GM18526 (cell line): ENCODE results near the gene OTUD1.

Source experiments
- POLR2A ChIP-seq: IDR thresholded peaks from 3 replicates; pipeline ENCODE4 v1.6.1; 2011; ENCODE audit not compliant: insufficient read length; ENCODE audit errors: extremely low read depth

OTUD1 gene

GRCh38 chr10:23445591-23445990 lies 6.7 kb downstream of the OTUD1 start:
- TF ChIP-seq POLR2A: no peak

DNA sequence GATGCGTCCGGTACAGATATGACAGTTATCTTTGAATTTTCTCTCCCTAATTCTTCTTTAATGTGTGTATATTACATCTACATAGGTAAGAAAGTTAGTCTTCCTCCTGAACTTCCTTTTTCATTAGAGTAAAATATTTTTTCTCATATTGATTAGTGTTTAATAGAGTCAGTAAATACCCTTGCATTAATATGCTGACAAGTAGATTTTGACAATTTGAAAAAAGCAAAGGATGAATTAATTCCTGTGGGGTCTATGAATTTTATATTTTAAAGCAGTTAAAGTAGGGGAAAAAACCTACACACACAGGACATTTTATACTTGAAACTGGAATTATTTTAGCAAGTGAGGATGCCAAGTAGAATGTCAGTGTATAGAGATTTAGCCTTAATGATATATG lies 9.4 kb downstream of the OTUD1 start:
- TF ChIP-seq POLR2A: no peak

DNA sequence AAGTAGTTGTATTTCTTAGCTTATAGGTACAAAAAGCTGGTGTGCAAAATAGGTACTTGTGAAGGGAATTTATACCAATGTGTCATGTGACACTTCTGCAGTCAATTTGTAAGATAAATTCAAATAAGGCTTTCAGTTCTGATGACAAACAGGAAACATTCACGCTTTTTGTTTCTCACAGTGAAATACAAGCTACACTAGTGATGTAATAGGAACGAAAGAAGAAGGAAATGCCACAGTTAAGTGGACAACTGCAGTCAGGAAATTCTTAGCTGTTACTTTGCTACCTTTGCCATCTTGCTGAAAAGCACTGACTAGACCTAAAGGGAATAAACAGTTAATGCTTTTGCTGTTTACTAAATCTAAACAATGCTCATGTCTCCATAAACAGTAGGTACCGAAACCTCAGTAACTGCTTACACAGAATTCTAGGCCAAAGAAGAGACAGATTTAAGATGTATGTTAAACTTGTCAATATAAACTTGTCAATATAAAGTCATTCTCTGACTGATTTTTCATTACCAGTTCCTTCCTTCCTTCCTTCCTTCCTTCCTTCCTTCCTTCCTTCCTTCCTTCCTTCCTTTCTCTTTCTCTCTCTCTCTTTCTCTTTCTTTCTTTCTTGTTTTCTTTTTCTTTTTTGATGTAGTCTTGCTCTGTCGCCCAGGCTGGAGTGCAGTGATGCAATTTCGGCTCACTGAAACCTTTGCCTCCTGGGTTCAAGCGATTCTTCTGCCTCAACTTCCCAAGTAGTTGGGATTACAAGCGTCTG lies 10.1 kb downstream of the OTUD1 start:
- no peak for TF ChIP-seq POLR2A

DNA sequence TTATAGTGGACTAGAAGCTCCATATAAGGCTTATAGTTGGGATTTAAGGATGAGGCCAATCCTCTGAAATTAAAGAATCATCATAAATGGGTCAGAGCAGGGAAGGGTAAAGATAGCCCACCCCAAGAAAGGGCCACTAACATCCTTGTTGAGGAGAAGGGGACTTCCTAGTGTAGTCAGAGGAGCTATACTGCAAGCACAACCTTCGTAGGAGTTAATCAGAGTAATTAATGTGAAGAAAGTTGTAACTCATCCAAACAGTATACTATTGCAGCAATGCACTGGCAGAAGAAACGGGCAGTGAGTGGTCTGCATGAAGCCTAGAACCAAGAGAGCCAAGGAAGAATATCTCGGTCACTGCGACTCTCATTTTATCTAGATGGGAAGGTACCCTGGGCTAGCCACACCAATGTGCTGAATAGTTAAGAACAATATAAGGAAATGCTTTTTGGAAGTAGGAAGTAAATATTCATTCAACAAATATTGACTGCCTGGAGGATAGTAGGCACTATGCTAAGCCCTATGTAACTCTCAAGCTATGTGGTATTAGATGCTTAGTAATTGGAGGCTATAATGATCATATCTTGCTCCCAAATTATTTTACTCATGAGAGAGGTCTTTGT lies 13.3 kb downstream of the OTUD1 start:
- no peak for TF ChIP-seq POLR2A

GRCh38 chr10:23453465-23453864 lies 14.6 kb downstream of the OTUD1 start:
- TF ChIP-seq POLR2A: no peak

DNA sequence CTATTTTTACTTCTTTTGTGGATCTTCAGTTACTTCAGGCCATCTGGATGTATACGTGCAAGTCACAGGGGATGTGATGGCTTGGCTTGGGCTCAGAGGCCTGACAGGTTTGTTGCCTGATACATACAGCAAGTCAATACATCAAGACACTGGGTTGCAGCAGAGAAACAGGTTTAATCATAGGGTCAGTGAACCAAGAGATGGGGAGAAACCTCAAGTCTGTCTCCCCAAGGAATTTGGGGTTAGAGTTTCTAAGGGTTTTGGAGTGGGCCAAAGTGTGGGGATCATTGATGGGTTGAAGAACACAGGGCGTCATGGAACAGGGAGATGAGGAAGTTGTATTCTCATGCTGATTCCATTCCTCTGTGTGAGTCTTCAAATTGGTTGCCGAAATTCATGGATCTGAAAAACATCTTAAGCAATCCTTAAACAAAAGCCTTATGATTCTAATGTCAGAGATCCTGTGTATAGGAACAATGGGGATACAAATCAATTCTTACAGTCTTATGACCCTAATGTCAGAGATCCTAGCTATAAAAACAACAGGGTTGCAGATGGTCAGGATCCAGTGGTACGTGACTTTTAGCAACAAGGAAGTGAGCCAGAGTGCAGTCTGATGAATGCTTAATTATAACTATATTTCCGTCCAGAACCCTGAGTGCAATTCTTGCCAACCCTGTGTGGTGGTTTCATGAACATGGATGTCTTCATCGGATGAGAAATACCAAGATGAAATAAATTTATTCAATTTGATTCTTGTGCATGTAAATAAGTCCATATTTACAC lies 18.9 kb downstream of the OTUD1 start:
- TF ChIP-seq POLR2A: no peak

GRCh38 chr10:23459308-23459939 lies 20.5 kb downstream of the OTUD1 start:
- TF ChIP-seq POLR2A: no peak

GRCh38 chr10:23461557-23461956 lies 22.7 kb downstream of the OTUD1 start:
- TF ChIP-seq POLR2A: no peak

- TF ChIP-seq POLR2A: no peak
Measured at GRCh38 chr10:23467012-23467411, 28.1 kb downstream of the OTUD1 start.

- no peak for TF ChIP-seq POLR2A
Measured at GRCh38 chr10:23467548-23467947, 28.7 kb downstream of the OTUD1 start.

- TF ChIP-seq POLR2A: no peak
Measured at GRCh38 chr10:23469596-23470237, 30.8 kb downstream of the OTUD1 start.

DNA sequence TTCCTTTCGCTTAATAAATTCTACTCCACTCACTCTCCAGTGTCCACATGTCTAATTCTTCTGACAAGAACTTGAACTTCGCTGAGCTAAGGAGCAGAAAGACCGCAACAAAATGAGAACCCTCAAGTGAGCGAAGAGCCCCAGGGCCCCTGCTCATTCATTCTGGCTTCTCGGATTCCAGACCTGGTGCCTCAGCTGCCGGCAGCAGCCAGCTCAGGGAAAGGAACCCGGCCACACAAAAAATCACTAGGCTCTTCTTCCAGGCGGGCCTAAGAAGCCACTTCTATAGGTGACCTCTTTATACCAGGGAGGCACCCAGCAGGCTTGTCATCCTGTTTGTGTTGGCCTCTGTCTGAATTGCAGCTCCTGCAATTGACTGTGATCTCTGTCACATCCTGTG lies 33.3 kb downstream of the OTUD1 start:
- TF ChIP-seq POLR2A: no peak

DNA sequence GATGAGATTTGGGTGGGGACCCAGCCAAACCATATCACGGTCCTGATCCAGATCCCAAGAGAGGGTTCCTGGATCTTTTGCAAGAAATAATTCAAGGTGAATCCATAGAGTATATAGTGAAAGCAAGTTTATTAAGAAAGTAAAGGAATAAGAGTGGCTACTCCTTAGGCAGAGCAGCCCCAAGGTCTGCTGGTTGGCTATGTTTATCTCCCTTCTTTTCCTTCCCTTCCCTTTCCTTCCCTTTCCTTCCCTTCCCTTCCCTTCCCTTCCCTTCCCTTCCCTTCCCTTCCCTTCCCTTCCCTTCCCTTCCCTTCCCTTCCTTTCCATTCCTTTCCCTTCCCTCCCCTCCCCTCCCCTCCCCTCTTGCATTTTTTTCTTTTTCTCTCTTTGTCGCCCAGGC lies 35.2 kb downstream of the OTUD1 start:
- TF ChIP-seq POLR2A: no peak

DNA sequence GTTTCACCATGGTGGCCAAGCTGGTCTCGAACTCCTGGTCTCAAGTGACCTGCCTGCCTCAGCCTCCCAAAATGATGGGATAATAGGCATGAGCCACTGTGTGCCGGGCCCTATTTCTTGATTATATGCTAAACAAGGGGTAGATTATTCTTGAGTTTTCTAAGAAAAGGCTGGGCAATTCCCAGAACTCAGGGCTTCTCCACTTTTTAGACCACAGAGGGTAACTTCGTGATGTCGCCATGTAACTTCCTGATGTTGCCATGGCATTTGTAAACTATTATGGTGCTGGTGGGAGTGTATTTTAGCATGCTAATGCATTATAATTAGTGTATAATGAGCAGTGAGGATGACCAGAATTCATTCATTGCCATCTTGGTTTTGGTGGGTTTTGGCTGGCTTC lies 35.8 kb downstream of the OTUD1 start:
- TF ChIP-seq POLR2A: no peak

DNA sequence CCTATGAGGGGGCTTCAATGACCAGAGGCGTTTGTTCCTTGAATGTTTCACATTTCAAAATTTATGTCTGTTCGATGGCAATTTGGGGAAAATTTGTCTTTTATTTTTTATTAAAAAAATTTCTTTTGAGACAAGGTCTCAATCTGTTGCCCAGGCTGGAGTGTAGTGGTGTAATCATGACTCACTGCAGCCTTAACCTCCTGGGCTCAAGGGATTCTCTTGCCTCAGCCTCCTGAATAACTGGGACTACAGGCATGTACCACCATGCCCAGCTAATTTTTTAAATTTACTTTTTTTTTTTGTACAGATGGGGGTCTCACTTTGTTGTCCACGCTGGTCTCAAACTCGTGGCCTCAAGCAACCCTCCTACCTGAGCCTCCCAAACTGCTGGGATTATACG lies 39.7 kb downstream of the OTUD1 start:
- no peak for TF ChIP-seq POLR2A
